ENCODE data around the gene MOB3B. TPM values are rescaled to one million over a fixed set of nuclear protein-coding genes. Genes with fewer than 3 reads are reported as not detected.

Gene MOB3B
- total and polyA plus RNA-seq, 2 of the 13 experiments (the other 11 are each of a cell fraction or from before 2014, with no cell fraction given) = 0.03 to 0.09 TPM

DNA sequence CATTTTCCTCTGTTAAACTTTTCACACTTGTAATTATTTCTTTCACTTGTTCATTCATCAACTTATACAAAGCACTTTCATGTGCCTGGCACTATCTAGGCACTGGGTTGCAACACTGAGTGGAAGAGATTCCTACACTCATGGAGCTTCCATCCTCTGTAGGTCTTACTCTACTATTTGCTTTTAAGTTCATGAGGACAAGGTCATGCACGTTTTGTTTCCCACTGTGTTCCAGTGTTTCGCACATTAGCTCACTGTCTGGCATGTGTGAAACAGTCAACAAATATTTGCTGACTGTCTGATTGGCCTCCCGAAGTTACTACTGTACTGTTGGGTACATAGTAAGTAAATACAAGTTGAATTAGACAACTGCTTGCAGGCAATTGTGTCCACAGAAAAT lies 93.4 kb downstream of the MOB3B start (continued):
- TF ChIP-seq, protein P1, sequence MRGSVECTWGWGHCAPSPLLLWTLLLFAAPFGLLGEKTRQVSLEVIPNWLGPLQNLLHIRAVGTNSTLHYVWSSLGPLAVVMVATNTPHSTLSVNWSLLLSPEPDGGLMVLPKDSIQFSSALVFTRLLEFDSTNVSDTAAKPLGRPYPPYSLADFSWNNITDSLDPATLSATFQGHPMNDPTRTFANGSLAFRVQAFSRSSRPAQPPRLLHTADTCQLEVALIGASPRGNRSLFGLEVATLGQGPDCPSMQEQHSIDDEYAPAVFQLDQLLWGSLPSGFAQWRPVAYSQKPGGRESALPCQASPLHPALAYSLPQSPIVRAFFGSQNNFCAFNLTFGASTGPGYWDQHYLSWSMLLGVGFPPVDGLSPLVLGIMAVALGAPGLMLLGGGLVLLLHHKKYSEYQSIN (CRISPR knock-in tag; IDR thresholded peaks at IDR 0.05; ENCODE audit: borderline replicate concordance) = no peak
- TF ChIP-seq ZNF160 (CRISPR knock-in tag; IDR thresholded peaks at IDR 0.05) (peak; percentile 87), ZNF337 (CRISPR knock-in tag; IDR thresholded peaks at IDR 0.05; ENCODE audit: borderline replicate concordance, low read depth) (no peak), ZNF713 (CRISPR knock-in tag; IDR thresholded peaks at IDR 0.05) (no peak), SIN3A (IDR thresholded peaks at IDR 0.05; ENCODE audit: borderline replicate concordance, low read depth, low read length) (no peak), SSRP1 (CRISPR knock-in tag; IDR thresholded peaks at IDR 0.05) (no peak), MIXL1 (CRISPR knock-in tag; IDR thresholded peaks at IDR 0.05) (peak; percentile 98), ZNF430 (CRISPR knock-in tag; IDR thresholded peaks at IDR 0.05) (no peak), ZNF256 (CRISPR knock-in tag; conservative IDR thresholded peaks at IDR 0.05) (no peak), NCOA2 (CRISPR knock-in tag; IDR thresholded peaks at IDR 0.05) (peak; percentile 88), RXRB (CRISPR knock-in tag; IDR thresholded peaks at IDR 0.05; ENCODE audit: borderline replicate concordance) (peak; percentile 96), KDM5B (CRISPR knock-in tag; IDR thresholded peaks at IDR 0.05; ENCODE audit: borderline replicate concordance) (no peak)
- TF ChIP-seq, protein P2, sequence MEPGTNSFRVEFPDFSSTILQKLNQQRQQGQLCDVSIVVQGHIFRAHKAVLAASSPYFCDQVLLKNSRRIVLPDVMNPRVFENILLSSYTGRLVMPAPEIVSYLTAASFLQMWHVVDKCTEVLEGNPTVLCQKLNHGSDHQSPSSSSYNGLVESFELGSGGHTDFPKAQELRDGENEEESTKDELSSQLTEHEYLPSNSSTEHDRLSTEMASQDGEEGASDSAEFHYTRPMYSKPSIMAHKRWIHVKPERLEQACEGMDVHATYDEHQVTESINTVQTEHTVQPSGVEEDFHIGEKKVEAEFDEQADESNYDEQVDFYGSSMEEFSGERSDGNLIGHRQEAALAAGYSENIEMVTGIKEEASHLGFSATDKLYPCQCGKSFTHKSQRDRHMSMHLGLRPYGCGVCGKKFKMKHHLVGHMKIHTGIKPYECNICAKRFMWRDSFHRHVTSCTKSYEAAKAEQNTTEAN (CRISPR knock-in tag; conservative IDR thresholded peaks at IDR 0.05) = 0 out of 2 replicates have a peak, but pooled peaks have one; percentile 23
- TF ChIP-seq, protein P3, sequence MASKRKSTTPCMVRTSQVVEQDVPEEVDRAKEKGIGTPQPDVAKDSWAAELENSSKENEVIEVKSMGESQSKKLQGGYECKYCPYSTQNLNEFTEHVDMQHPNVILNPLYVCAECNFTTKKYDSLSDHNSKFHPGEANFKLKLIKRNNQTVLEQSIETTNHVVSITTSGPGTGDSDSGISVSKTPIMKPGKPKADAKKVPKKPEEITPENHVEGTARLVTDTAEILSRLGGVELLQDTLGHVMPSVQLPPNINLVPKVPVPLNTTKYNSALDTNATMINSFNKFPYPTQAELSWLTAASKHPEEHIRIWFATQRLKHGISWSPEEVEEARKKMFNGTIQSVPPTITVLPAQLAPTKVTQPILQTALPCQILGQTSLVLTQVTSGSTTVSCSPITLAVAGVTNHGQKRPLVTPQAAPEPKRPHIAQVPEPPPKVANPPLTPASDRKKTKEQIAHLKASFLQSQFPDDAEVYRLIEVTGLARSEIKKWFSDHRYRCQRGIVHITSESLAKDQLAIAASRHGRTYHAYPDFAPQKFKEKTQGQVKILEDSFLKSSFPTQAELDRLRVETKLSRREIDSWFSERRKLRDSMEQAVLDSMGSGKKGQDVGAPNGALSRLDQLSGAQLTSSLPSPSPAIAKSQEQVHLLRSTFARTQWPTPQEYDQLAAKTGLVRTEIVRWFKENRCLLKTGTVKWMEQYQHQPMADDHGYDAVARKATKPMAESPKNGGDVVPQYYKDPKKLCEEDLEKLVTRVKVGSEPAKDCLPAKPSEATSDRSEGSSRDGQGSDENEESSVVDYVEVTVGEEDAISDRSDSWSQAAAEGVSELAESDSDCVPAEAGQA (IDR thresholded peaks at IDR 0.05; ENCODE audit: low read depth) = no peak
- TF ChIP-seq, protein P3 (CRISPR knock-in tag; IDR thresholded peaks at IDR 0.05; ENCODE audit: borderline replicate concordance) = no peak
- TF ChIP-seq, protein P4, sequence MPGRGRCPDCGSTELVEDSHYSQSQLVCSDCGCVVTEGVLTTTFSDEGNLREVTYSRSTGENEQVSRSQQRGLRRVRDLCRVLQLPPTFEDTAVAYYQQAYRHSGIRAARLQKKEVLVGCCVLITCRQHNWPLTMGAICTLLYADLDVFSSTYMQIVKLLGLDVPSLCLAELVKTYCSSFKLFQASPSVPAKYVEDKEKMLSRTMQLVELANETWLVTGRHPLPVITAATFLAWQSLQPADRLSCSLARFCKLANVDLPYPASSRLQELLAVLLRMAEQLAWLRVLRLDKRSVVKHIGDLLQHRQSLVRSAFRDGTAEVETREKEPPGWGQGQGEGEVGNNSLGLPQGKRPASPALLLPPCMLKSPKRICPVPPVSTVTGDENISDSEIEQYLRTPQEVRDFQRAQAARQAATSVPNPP (CRISPR knock-in tag; IDR thresholded peaks at IDR 0.05) = 0 out of 2 replicates have a peak, but pooled peaks have one; percentile 41
- TF ChIP-seq, protein P5, sequence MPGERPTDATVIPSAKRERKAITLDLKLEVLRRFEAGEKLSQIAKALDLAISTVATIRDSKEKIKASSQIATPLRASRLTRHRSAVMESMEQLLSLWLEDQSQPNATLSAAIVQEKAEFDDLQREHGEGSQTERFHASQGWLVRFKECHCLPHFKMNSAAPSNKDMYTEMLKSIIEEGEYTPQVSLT (CRISPR knock-in tag; IDR thresholded peaks at IDR 0.05; ENCODE audit: borderline replicate concordance, low read depth) = no peak
- TF ChIP-seq, protein P6, sequence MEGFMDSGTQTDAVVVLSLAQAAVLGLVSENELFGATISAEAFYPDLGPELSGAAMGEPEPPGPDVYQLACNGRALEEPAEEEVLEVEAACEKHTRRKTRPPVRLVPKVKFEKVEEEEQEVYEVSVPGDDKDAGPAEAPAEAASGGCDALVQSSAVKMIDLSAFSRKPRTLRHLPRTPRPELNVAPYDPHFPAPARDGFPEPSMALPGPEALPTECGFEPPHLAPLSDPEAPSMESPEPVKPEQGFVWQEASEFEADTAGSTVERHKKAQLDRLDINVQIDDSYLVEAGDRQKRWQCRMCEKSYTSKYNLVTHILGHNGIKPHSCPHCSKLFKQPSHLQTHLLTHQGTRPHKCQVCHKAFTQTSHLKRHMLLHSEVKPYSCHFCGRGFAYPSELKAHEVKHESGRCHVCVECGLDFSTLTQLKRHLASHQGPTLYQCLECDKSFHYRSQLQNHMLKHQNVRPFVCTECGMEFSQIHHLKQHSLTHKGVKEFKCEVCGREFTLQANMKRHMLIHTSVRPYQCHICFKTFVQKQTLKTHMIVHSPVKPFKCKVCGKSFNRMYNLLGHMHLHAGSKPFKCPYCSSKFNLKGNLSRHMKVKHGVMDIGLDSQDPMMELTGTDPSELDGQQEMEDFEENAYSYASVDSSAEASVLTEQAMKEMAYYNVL (CRISPR knock-in tag; IDR thresholded peaks at IDR 0.05; ENCODE audit: borderline replicate concordance) = peak; percentile 71; the same call in 1 of the 2 replicates

All from HepG2 (cell line).